Tibial artery (tissue), 4 donors: ENCODE results near the gene NPHP4.

Experiments
- DNase-seq, 2 donors: peaks; one replicate each; pipeline ENCODE4 v3.0.0-alpha.2; 2019
- H3K27ac ChIP-seq, 2 donors: fragments of 200-600 bp; sonication (generic) in 1 of 2; 1 replicate in 1 of 2; 2 replicates in 1 of 2; pipeline ENCODE4 v1.5.1; 2018 to 2019; ENCODE audit warnings: mild to moderate bottlenecking in 1 of 2
- H3K27me3 ChIP-seq, 2 donors: fragments of 200-600 bp; sonication (generic) in 1 of 2; one replicate each; pipeline versions ENCODE4 v1.5.1 to v1.6.0; 2016 to 2019
- H3K36me3 ChIP-seq, 3 donors: fragments of 200-600 bp; sonication (generic) in 2 of 3; one replicate each; pipeline ENCODE4 v1.5.1; 2016 to 2019; ENCODE audit warnings: mild to moderate bottlenecking in 2 of 3
- H3K4me1 ChIP-seq, 4 donors: fragments of 200-600 bp; sonication (generic) in 2 of 4; 1 replicate in 3 of 4; 2 replicates in 1 of 4; pipeline ENCODE4 v1.5.1; 2016 to 2019
- H3K4me3 ChIP-seq, 2 donors: fragments of 200-600 bp; sonication (generic) in 1 of 2; 1 replicate in 1 of 2; 2 replicates in 1 of 2; pipeline ENCODE4 v1.5.1; 2018 to 2019; ENCODE audit warnings: mild to moderate bottlenecking in 2 of 2
- H3K9me3 ChIP-seq, 3 donors: fragments of 200-600 bp; sonication (generic) in 1 of 3; one replicate each; pipeline ENCODE4 v1.5.1; 2016 to 2019
- intact Hi-C: fragments of 100-400 bp; cut with DNase I; formaldehyde crosslinking; loops from one replicate; pipeline ENCODE4 v1.15.0; 2023; ENCODE audit warnings: low total_unique reads
- TF ChIP-seq, protein P1 (sequence below), 2 experiments: fragments of 200-600 bp in 1 of 2; fragments of 450-650 bp in 1 of 2; IDR thresholded peaks; one replicate each; pipeline ENCODE4 v1.5.1; 2017 to 2019; ENCODE audit warnings: antibody characterized with exemption in 2 of 2, mild to moderate bottlenecking in 1 of 2, moderate library complexity in 1 of 2

Gene NPHP4

DNA sequence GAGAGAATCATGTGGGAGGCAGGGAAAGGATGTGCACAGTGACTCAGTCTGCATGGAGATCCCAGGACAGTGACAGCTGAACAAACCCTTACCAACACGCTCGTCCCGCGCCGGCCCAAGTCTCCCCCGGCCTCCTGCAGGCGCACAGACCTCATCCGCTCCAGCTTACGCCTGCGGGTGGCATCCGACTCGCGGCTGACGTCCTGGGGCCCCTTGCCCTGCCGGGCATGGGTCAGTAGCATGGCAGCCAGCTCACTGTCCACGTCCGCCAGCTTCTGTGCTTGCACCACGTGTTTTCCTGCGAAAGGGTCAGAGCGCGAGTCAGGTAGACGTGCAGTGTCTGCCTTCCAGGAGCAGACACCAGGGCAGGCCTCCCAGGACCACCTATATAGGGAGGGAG, 115.2 kb downstream of the NPHP4 start:
- H3K4me1 ChIP-seq = no peaks in the 10 kb centered on the region
- no peaks in the 10 kb centered on the region for H3K27me3 ChIP-seq
- no peak for DNase-seq
- H3K9me3 ChIP-seq = peaks cover 0 to 10% (median 7%) of the 10 kb centered on the region in 3 donors
- H3K36me3 ChIP-seq = peaks cover 35 to 98% (median 76%) of the 10 kb centered on the region in 3 donors
- TF ChIP-seq, protein P1, sequence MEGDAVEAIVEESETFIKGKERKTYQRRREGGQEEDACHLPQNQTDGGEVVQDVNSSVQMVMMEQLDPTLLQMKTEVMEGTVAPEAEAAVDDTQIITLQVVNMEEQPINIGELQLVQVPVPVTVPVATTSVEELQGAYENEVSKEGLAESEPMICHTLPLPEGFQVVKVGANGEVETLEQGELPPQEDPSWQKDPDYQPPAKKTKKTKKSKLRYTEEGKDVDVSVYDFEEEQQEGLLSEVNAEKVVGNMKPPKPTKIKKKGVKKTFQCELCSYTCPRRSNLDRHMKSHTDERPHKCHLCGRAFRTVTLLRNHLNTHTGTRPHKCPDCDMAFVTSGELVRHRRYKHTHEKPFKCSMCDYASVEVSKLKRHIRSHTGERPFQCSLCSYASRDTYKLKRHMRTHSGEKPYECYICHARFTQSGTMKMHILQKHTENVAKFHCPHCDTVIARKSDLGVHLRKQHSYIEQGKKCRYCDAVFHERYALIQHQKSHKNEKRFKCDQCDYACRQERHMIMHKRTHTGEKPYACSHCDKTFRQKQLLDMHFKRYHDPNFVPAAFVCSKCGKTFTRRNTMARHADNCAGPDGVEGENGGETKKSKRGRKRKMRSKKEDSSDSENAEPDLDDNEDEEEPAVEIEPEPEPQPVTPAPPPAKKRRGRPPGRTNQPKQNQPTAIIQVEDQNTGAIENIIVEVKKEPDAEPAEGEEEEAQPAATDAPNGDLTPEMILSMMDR (IDR thresholded peaks at IDR 0.05) = no peak
- intact Hi-C loops = no loop called here
- no peak overlapping the region for H3K27ac ChIP-seq
- no peak overlapping the region for H3K4me3 ChIP-seq

DNA sequence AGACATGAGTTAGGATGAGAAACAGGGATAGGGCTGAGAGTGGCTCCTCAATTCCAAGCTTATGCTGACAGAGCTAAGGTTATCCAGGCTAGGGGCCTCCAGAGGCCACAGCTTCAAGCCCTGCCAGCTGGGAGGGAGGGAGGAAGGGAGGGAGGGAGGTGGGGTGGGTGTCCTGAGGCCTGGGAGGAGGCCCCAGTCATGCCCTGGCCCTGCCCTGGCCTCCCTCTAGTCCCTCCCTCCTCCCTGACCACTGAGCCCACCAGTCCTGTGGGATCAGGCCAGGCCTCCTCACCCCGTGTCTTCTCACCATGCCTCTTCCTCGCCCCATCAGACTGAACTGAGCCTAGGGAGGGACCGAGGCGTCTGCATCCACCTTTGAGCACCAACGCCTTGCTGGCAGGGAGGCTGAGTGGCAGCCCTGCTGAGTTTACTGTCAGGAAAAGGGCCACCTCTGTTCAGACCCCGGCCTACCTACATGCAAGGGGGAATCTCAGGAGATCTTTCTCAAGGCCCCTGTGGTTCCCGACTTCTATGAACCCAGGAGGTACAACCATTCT, 116.1 kb downstream of the NPHP4 start:
- Histone ChIP-seq H3K9me3 (peaks cover 0 to 10% (median 7%) of the 10 kb centered on the region in 3 donors), H3K27ac (no peak overlapping the region), H3K4me1 (no peaks in the 10 kb centered on the region), H3K36me3 (peaks cover 35 to 99% (median 81%) of the 10 kb centered on the region in 3 donors), H3K4me3 (no peak overlapping the region), H3K27me3 (no peaks in the 10 kb centered on the region)
- TF ChIP-seq, protein P1 (IDR thresholded peaks at IDR 0.05) = no peak
- DNase-seq = no peak
- intact Hi-C loops = no loop called here

DNA sequence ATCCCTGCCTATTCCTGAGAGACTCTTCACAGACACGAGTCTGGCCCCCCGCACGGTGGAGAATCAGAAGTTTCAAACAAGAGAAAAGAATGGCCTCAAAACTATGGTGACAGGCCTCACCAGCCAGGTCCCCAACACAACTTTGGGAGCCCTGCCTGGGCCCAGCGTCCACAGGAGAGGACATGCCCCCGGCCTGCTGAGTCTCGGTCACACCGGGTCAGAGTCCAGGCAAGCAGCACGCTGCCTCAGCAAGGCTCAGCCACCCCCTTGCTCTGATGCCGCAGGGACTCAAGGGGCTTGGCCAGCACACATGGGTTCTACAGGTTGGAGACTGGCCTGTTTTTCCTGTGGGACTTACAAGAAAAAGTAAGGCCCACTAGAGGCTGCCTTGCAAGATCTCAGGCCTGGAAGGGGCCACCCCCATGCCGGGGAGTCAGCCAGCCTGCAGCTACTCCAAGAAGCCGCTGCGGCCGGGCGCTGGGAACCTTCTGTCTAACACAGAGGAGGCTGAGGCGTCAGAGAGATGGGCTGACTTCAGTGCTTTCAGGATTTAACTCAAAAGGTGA, 116.8 kb downstream of the NPHP4 start:
- Histone ChIP-seq H3K36me3 (peaks cover 33 to 99% (median 76%) of the 10 kb centered on the region in 3 donors), H3K4me3 (no peak overlapping the region), H3K27ac (no peak overlapping the region), H3K9me3 (peaks cover 0 to 10% (median 7%) of the 10 kb centered on the region in 3 donors), H3K4me1 (no peaks in the 10 kb centered on the region), H3K27me3 (no peaks in the 10 kb centered on the region)
- DNase-seq = no peak
- intact Hi-C loops = no loop called here
- TF ChIP-seq, protein P1 (IDR thresholded peaks at IDR 0.05) = no peak

DNA sequence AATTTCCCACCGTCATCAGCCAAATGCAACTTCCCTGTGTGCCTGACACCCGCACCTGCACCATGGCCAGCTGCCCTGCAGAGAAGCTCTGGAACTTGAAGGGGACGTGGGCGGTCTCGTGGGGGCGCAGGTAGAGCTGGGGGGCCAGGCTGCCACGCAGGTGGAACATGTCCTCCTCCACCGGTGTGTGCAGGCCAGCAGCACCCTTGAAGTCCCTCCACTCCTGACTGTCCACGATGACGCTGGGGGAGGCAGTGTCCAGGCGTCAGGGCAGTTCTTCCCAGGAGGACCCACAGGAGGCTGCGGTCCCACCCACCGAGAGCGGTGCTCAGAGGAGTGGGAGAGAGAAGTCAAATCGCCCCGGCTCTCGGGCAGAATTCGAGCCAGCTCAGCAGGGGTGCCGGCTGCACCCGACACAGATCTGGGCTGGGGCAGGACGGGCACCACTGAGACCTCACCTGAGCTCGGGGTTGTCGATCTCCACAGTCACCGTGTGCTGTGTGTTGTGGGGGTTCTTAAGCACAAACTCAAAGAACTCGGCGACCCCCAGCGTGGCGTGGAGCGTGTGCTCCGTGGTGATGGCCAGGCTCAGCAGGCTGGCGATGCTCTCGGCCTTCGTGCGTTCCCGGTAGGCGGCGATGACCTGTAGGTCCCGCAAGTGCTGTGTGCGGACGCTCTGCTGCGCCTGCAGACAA, 117.7 kb downstream of the NPHP4 start:
- Histone ChIP-seq H3K4me3 (no peak overlapping the region), H3K27ac (no peak overlapping the region), H3K27me3 (no peaks in the 10 kb centered on the region), H3K4me1 (no peaks in the 10 kb centered on the region), H3K9me3 (peaks cover 0 to 5% (median 3%) of the 10 kb centered on the region in 3 donors), H3K36me3 (peaks cover 25 to 98% (median 68%) of the 10 kb centered on the region in 3 donors)
- intact Hi-C loops = no loop called here
- TF ChIP-seq, protein P1 (IDR thresholded peaks at IDR 0.05) = no peak
- DNase-seq = no peak

DNA sequence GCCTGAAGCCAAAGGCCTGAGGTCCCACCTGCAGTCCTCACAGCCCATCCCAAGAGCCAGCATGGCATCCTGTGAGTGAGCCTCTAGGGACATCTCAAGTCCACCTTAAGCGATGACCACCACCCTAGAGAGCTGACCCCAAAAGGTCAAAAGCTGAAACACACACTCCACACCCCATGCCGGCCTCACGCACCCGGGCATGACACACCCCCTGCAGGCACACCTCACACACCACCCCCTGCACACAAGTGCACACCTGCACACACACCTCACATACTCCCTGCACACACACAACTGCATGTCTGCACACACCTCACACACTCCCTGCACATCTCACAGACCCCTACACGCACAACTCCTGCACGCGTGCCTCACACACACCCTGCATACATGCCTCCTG, 118.7 kb downstream of the NPHP4 start:
- Histone ChIP-seq H3K4me3 (no peak overlapping the region), H3K36me3 (peaks cover 15 to 88% (median 58%) of the 10 kb centered on the region in 3 donors), H3K4me1 (no peaks in the 10 kb centered on the region), H3K9me3 (no peaks in the 10 kb centered on the region), H3K27ac (no peak overlapping the region), H3K27me3 (no peaks in the 10 kb centered on the region)
- no peak for DNase-seq
- intact Hi-C loops = no loop called here
- TF ChIP-seq, protein P1 (IDR thresholded peaks at IDR 0.05) = no peak
